HEK293T (cell line): ENCODE results near the gene MPND.

Source experiments
- CTCF ChIA-PET: fragments of 350-600 bp; formaldehyde crosslinking; extraction: SDS; loops from one replicate; lab custom pipeline; 2021; ENCODE audit warnings: antibody characterized with exemption, inconsistent platforms; lab: Yijun Ruan, JAX
- POLR2A ChIA-PET: fragments of 350-600 bp; formaldehyde crosslinking; extraction: SDS; loops from one replicate; lab custom pipeline; 2020; ENCODE audit warnings: antibody characterized with exemption, inconsistent platforms; lab: Yijun Ruan, JAX
- DNase-seq: peaks from one replicate; pipeline ENCODE4 v3.0.0; 2012; ENCODE audit warnings: mixed read lengths; ENCODE audit errors: extremely low spot score
- ARNT ChIP-seq: fragments of 450-650 bp; IDR thresholded peaks from 2 replicates; pipeline ENCODE4 v1.6.1; 2017; ENCODE audit warnings: mild to moderate bottlenecking
- BHLHE40 ChIP-seq: fragments of 450-650 bp; IDR thresholded peaks from 2 replicates; pipeline ENCODE4 v1.6.1; 2016; ENCODE audit warnings: mild to moderate bottlenecking, moderate library complexity, borderline replicate concordance
- CTBP1 ChIP-seq: fragments of 450-650 bp; IDR thresholded peaks from 2 replicates; pipeline ENCODE4 v1.6.1; 2016; ENCODE audit warnings: borderline replicate concordance
- ELF4 ChIP-seq: fragments of 450-650 bp; IDR thresholded peaks from 2 replicates; pipeline ENCODE4 v1.6.1; 2017; ENCODE audit warnings: antibody characterized with exemption
- FOXA1 ChIP-seq: fragments of 450-650 bp; IDR thresholded peaks from 2 replicates; pipeline ENCODE4 v1.6.1; 2016; ENCODE audit warnings: mild to moderate bottlenecking
- FOXK2 ChIP-seq: fragments of 450-650 bp; IDR thresholded peaks from 2 replicates; pipeline ENCODE4 v1.6.1; 2016; ENCODE audit warnings: mild to moderate bottlenecking
- FOXM1 ChIP-seq: fragments of 450-650 bp; IDR thresholded peaks from 2 replicates; pipeline ENCODE4 v1.6.1; 2017; ENCODE audit warnings: mild to moderate bottlenecking, borderline replicate concordance
- HDGF ChIP-seq: fragments of 450-650 bp; IDR thresholded peaks from 2 replicates; pipeline ENCODE4 v1.6.1; 2017; ENCODE audit warnings: antibody characterized with exemption, borderline replicate concordance
- L3MBTL2 ChIP-seq: fragments of 450-650 bp; conservative IDR thresholded peaks from 2 replicates; pipeline ENCODE4 v1.6.1; 2016; ENCODE audit warnings: mild to moderate bottlenecking
- LEF1 ChIP-seq: fragments of 450-650 bp; IDR thresholded peaks from 2 replicates; pipeline ENCODE4 v1.6.1; 2017; ENCODE audit warnings: mild to moderate bottlenecking, borderline replicate concordance
- NFRKB ChIP-seq: fragments of 450-650 bp; IDR thresholded peaks from 2 replicates; pipeline ENCODE4 v1.6.1; 2016; ENCODE audit warnings: mild to moderate bottlenecking, moderate library complexity
- PKNOX1 ChIP-seq: fragments of 450-650 bp; IDR thresholded peaks from 2 replicates; pipeline ENCODE4 v1.6.1; 2016
- SP1 ChIP-seq: fragments of 450-650 bp; IDR thresholded peaks from 2 replicates; pipeline ENCODE4 v1.6.1; 2017
- SUZ12 ChIP-seq: fragments of 450-650 bp; IDR thresholded peaks from 2 replicates; pipeline ENCODE4 v1.6.1; 2016; ENCODE audit warnings: mild to moderate bottlenecking
- TARDBP ChIP-seq: fragments of 450-650 bp; IDR thresholded peaks from 2 replicates; pipeline ENCODE4 v1.6.1; 2016
- ZNF384 ChIP-seq: fragments of 450-650 bp; IDR thresholded peaks from 2 replicates; pipeline ENCODE4 v1.6.1; 2016

The MPND gene

GRCh38 chr19:4343370-4344307 is at the start of gene MPND:
TSS of gene MPND (plus strand) at chr19:4343562. CDS start at chr19:4343594, 32 bp downstream.
- no peak for TF ChIP-seq TARDBP
- TF ChIP-seq FOXK2 = no peak
- no peak for TF ChIP-seq ZNF384
- no peak for TF ChIP-seq L3MBTL2
- TF ChIP-seq PKNOX1 = no peak
- no peak for TF ChIP-seq NFRKB
- ChIA-PET POLR2A (interaction anchor here (0.6 to 2.8 kb wide), 24 partner anchors 10 to 131 kb away, joined by 3 to 34 read pairs (median 7); partner anchors contain the start of genes CHAF1A, FSD1 and YJU2), CTCF (interaction anchor here (1.1 to 2.7 kb wide), 3 partner anchors 9 to 111 kb away, joined by 3 to 30 read pairs (median 18); no protein-coding TSS in a partner anchor)
- peak; percentile 82 for DNase-seq

- CTCF ChIA-PET = no interaction called here
- no peak for DNase-seq
- POLR2A ChIA-PET = no interaction called here
- TF ChIP-seq SP1 (no peak), FOXK2 (no peak), PKNOX1 (no peak), CTBP1 (no peak), BHLHE40 (no peak), FOXM1 (no peak), ELF4 (no peak), HDGF (no peak)
Measured at GRCh38 chr19:4294389-4294788, 49.0 kb upstream of the MPND start.

- ChIA-PET CTCF (interaction anchor here (1.2 kb wide), 1 partner anchor 29 kb away, joined by 6 read pairs; no protein-coding TSS in a partner anchor), POLR2A (interaction anchor here (1.6 kb wide), 1 partner anchor 47 kb away, joined by 7 read pairs; the partner anchor contains the start of gene MPND)
- no peak for TF ChIP-seq BHLHE40
- TF ChIP-seq SUZ12 = no peak
- TF ChIP-seq CTBP1 = no peak
- no peak for TF ChIP-seq ZNF384
- TF ChIP-seq LEF1 = no peak
- TF ChIP-seq NFRKB = no peak
- no peak for TF ChIP-seq PKNOX1
- TF ChIP-seq HDGF = no peak
- no peak for TF ChIP-seq SP1
- no peak for TF ChIP-seq L3MBTL2
- TF ChIP-seq ELF4 = no peak
- TF ChIP-seq FOXM1 = no peak
- no peak for TF ChIP-seq TARDBP
- DNase-seq = no peak
Measured at GRCh38 chr19:4295972-4296771, 47.2 kb upstream of the MPND start.

GRCh38 chr19:4297901-4298809 is 45.2 kb upstream of the MPND start:
- ChIA-PET POLR2A (no interaction called here), CTCF (interaction anchor here (0.5 to 1.0 kb wide), 2 partner anchors 11 to 32 kb away, joined by 3 to 6 read pairs; no protein-coding TSS in a partner anchor)
- TF ChIP-seq CTBP1 (no peak), PKNOX1 (no peak), SP1 (no peak), HDGF (no peak), FOXM1 (no peak), L3MBTL2 (no peak), LEF1 (no peak), FOXK2 (no peak), TARDBP (no peak), FOXA1 (no peak), NFRKB (no peak), ZNF384 (no peak), ARNT (no peak), BHLHE40 (no peak), SUZ12 (no peak), ELF4 (no peak)
- no peak for DNase-seq
